ENCODE results near the gene GIMAP2.

- TF ChIP-seq POLR2A (IDR thresholded peaks at IDR 0.05) (no peak), CTCF (IDR thresholded peaks at IDR 0.05) (no peak)
These were observed 625 bp downstream of the GIMAP2 start for GRCh38 chr7:150686030-150686631.
